Measurements from ENCODE around the gene PRELID1.
A peak's percentile ranks its signal among the peaks of the same experiment; 100 is the strongest.
"Not testable (repeated sequence)": the region's sequence is repeated elsewhere in the genome, so short reads cannot be mapped to it uniquely, and the experiment has no call there.

PRELID1 gene

DNA sequence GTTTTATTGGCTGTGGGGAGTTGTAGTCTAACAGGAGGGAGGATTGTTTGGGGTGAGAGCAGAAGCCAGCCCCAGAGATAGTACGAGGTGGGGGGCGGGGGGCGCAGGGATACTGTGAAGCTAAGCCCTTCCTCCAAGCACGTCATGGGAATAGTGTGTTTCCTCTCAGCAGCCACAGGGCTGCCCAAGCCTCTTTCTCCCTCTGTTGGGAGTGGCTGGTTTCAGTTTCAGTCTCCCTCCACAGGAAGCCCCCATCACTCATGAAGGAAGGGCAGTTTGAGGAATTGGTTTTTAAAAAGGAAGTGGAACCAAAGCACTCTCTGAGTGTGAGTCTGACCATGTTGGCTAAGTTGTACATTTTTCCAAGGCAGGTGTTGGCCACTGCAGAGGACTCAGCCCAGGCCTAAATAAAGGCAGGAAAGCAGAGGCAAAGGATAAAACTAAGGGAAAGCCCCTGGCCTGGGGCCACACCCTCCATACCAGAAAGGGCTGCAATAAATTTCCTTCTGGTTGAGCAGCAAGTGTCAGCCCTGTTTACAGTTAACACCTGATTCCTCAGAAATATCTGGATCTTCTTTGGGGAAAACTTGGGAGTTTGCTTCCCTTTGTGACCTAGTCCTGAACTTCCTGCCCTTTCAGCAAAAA, 3.2 kb upstream of the PRELID1 start:
- DNase-seq, result no peak

DNA sequence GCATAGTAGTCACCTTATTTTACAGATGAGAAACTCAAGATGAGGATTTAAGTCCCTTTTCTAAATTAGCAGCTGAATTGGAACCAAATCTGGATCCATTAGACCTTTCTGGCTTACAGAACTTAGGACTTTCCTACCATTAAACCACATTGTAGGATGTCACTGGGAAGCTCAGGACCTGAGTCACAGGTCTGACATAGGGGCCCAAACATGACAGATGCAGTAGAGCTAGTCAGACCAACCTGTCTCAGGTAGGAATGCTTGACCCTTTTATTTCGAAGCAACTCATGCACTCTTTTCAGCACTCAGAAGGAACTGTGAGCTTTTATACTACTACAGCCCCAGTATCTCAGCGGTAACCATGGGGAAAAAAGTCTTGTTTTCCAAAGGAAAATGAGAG, 2.6 kb upstream of the PRELID1 start:
- DNase-seq, result no peak

DNA sequence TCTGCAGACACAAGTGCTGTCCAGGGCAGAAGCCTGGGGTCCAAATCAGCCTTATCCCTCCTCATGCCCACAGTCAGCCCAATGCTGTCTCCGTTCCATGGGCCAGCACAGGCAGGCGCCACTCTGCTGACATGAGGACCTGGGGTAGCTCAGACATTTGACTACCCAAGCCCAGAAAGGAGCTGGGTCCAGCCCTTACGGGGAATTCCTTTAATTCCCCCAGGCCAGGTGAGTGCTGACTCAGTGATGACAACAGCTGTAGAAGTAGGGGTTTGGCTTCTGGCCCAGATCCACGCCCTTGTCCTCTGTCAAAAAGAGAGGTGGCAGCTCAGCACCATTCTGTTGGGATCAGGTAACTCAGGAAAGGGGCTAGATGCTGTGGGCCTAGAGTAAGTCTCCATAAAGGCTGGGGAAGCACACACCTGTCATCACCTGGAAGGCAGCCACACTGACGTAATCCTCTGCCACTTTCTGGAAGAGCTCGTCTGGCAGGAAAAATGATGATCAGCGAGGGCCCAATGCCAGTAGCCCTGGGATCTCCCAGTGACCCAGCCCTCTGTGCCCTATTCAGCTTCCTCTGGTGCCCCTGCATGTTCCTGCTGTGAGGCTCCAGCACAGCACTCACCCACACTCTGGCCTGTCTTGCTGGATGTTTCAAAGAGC, 2.0 kb upstream of the PRELID1 start:
- peak; percentile 56 for DNase-seq

DNA sequence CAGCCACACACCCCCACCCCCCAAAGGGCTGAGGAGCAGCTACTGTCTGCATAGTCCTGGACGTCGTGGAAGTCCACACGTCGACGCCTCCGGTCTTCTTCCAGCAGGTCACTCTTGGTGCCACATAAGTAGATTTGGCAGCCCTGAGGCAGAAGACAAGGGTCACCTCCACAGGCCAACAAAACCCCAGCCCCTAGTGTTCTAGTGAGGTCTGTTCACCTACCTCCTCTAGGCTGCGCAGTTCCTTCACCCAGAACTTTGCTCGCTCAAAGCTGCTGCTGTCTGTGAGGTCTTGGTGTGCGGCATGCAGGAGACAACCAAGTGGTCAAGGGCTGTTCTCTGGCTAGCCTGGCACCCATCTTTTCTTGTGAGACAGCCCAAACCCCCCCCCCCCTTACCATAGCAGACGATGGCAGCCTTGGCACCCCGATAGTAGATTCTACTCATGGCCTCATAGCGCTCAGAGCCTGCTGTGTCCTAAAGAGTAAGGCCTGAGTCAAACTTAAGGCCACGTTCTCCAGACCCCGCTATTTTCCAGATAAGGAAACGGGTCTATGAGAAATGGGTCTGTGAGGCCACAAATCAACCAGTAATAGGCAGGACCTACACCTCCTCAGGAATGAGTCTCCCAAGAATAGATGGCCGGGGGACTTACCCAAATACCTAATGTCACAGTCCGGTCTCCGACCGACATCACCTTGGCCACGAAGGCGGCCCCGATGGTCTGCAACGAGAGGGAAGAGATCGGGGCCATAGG, 1.1 kb upstream of the PRELID1 start:
- DNase-seq, result no peak

DNA sequence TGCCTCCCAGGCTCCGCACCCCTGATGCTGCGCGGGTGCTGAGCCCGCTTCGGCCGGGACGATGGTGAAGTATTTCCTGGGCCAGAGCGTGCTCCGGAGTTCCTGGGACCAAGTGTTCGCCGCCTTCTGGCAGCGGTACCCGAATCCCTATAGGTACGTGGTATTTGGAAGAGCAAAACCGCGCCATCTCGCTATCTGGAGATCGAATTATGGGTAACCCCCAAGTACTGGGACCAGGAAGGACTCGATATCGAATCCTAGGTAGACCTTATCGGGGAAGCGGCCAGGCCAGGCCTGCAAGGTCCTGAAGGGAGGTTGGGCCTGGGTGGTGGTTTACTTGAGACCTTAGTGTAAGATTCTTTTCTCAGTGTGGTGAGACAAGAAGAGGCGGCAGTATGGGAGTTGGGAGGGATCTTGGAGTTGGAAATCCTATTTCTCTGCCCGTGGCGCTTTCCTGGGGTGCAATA, 359 bp downstream of the PRELID1 start:
- DNase-seq, result no peak

DNA sequence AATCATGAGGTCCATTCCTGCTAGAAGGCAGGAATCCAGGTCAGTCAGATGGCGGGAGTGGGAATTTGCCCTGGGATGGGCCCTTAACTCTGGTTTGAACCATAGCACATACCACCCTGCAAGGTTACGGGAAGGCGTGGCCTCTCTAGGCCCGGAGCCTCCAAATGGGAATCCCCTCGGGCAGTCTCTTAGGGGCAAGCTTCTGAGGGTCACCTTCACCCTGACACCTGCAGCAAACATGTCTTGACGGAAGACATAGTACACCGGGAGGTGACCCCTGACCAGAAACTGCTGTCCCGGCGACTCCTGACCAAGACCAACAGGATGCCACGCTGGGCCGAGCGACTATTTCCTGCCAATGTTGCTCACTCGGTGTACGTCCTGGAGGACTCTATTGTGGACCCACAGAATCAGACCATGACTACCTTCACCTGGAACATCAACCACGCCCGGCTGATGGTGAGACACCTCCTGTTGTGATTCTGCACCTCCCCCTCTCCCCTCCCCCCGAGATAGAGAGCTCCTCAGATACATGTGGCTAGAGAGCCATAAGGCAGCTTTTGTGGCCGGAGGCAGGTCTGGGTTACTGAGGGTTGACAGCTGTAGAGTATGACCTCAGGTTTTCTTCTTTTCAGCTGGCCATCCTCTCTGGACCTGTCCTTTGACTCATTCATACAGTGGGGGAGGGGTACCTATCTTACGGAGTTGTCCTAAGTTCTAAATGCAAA, 957 bp downstream of the PRELID1 start:
- DNase-seq, result no peak

DNA sequence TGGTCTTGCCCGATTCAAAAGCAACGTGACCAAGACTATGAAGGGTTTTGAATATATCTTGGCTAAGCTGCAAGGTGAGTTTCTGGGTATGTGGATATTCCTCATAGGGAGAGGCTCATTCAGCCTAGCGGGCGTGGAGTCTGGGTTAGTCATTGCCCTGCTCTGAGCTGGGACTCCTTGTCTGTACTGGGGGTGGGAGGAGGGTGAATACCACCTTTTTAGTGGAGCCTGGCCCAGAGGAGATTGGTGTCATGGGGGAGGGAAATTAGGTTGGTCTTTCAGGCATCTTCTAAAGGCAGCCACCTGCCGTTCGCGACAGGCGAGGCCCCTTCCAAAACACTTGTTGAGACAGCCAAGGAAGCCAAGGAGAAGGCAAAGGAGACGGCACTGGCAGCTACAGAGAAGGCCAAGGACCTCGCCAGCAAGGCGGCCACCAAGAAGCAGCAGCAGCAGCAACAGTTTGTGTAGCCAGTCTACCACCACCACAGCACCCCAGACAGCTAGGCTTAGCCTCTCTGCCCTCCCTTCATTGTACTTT, 2.6 kb downstream of the PRELID1 start:
- DNase-seq, result not testable (repeated sequence)

DNA sequence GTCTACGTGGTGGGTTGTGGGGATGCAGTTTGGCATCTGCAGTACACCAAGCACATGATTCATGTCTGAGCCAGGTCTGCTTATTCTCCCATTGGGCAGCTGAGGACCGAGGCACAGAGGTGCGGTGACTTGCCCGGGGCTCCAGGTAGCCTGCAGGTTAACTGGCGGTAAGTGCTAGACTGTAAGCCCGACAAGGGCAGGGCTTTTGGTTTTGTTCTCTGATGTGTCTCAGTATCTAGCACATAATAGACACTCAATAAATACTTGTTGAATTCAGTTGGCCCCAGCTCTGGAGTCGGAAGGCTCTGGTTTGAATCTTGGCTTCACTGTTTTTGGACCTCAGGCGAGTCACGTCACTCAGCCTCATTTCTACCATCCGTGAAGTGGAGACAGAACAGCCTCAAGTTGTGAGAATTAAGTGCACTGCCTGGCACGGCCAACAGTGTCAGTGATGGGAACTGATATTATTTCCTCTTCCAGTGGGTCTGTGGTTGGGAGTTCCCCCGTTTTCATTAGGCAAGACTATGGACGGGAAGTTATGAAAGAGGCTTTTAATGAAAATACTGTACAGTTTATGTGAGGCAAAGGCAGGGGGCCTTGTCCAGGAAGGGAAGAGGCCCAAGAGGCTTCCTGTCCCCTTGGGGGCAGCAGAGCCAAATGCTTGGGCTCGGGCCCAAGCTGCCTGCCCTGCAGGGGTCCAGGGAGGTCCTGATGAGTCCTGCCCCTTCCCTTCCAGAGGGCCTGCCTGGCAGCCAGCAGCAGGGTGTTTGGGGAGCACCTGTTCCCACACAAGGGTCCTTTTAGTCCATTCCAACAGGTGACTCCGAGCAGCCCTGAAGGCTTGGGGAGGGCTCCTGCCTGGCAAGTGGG, 3.3 kb downstream of the PRELID1 start:
- DNase-seq, result no peak

DNA sequence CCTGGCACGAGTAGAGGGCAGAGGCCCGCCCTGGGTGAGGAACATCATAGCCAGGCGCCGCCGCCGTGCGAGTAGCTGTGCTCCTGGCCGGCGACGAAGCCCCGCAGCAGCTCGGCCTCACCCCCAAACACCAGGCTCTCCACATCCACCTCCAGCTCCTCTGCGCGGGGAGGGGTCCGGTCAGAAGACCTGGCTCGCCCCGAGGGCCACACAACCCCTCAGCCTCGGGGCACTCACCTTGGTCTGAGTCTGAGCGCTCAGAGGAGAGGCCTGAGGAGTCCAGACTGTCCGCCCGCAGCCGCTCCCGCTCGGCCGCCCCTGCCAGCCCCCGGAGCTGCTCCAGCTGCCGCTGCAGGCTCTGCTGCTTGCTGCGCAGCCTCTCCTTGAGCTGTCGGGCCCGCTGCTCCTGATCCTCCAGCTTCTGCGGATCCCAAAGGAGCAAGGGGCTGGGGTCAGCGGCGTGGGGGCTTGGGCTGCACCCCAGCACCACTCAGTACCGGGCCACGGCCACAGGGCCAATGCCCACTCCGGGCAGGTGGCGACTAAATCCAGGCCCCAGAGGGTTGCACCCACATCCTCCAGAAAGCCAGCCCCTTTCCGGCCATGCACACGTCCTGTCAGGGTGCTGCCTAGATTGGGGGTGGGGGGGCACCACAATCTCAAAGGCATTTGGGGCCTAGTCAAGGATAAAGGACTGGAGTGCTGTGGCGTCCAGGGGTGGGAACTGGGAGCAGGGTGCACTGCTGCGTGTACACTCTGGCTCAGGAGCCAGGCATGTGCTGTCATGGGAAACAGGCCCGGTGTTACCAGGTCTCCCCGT, 4.2 kb downstream of the PRELID1 start:
- no peak for DNase-seq

DNA sequence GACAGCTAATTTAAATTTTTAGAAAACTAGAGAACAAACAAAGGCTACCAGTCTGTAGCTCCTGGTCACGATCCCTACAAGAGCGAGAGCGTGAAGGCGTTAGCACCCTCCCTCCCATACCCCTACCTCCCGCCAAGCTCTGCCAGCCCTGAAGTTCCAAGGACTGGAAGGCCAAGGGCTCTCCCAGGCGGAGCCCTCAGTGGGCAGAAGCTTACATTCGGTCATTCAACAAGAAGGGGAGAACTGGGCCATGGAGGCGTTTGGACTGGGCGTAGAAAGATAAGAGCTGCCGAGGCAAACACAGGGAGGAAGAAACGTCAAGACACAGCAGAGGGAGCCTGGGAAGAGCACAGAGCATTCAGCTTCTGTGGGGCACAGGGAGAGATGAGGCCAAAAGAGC, 5.1 kb downstream of the PRELID1 start:
- no peak for DNase-seq

DNA sequence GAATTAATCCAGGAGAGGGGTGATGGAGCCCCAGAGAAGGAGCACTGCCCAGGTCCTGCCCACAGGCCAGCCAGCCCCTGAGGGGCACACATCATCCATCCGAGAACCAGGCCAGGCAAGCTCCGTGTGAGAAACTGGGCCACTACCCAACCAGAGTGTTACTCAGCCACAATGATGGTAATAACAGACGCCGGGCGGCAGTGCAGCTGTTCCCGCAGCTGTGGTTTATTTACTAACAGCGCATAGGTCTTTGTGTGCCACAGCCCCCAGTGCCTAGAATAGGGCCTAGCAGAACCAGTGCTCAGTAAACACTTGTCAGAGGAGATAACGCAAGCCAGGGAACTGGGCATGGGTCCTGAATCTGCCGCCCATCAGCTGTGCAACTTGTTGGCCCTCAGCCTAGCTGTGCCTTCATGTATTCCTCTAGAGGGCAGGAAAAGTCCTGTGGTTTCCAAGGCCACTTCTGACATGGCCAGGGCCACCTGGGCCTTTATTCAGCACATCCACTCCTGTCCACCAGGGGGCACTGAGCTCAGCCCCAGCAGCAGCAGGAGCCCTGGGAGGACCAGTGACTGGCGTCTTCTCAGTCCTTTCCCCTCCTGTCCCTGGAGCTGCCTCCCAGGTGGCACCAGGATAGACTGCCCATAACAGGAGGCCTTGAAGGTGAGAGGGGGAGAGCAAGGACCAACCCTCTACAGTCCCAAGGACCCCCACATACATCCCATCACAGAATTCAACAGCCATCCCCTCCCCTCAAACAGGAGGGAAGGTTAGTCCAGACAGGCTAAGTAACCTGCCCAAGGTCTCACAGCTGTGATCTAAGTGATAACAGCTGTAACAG, 6.0 kb downstream of the PRELID1 start:
- no peak for DNase-seq

DNA sequence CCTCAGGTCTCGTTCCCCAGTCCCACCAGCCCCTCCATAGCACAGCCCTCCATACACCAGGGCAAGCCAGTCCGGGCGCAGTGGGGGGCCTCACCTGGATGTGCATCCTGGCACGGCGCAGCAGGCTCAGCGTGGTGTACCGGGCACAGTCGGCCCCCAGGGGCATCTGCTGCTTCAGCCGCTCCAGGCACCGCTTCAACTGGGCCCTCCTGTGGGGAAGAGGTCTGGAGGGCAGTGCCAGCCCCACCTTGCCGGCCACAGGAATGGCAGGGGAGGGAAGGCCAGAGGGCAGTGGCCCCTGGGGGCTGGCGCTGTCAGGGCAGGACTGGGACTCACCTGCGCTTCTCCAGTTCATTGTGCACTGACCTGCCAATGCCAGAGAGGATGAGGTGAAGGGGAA, 6.7 kb downstream of the PRELID1 start:
- no peak for DNase-seq

DNA sequence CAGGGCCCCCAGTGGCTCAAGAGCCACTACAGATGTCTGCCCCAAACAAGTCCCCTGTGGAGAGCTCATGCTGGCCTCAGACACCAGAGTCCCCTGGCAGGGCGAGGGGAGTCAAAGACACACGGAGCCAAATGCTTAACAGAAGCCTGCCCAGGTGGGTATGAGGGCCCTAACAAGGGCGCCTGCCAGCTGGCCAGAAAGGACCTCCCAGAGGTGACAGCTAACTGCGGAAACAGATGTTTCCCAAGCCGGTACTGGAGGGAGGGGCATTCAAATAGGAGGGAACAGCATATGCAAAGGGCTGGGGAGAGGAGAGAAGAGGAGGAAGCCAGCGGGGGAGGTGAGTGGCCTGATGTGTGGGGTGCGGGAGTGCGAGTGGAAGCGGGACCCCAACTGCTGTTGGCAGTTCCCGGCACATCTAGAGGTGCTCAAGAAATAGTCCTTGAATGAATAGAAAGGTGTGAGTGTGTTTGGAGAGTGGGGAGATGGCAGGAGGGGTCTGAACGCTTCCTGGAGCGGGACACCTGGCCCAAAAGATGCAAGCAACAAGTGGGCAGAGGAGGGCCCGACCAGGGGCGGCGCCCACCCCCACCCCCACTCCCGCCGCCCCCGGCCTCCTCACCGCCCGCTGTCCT, 7.3 kb downstream of the PRELID1 start:
- no peak for DNase-seq

DNA sequence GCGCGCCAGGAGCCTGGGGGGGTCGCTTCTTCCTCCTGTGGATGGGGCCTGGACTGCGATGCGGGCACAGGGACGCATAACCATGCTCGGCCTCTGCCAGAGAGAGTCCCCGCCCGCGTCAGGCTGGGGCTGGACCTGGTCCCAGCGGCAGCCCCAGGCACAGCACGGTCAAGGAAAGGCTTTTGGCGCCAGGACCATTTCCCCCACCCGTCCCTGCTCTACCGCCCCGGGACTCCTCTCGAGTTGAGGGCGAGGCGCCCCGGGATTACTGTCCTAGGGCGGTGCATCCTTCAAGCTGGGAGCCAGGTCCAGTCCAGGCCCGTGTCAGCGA, 7.8 kb downstream of the PRELID1 start:
- no peak for DNase-seq

DNA sequence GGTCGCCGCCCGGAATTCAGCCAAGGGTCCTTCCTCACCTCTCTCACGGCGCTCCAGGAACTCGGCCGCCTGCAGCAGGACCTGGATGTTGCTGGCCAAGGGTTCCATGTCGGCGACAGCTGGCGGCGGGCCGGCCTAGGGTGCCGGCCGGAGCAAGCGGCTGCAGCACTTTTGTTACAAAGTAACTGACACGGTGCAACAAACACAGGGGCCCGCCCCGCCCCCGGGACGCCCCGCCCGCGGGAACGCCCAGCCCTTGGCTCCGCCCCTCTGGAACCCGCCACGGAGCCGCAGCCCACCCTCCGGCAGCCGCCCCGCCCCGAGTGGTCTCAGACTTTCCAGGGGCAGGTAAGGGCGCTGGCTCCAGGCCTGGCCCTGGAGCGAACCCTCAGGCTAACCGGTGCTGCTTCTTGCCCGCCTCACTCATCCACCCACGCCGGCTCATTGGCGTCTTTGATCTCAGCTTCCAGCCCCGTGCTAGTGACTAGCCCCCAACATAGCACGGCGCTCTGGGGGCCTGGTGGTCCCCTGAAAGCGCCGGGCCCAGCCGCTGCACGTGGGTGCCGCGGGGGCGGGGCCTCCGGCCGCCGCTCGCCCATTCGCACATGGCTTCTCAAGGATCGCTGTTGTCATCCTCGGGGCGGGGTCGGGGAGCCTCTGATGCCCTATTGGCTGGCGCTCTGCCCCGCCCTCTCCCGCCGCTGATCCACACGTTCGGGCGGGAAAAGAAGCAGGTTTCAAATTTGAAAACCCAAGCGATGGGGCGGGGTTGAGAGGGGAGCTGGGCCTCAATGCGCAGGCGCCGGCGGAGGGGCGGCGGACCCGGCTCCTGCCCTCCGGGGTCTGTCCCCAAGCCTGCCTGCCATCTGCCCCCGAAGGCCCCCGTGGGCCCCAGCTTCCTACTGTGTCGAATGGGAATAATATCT, 8.4 kb downstream of the PRELID1 start, which contains the start of gene MXD3:
Gene MXD3 (minus strand): TSS at position 176 of the 926 bp plus-strand sequence. CDS start 68 bp downstream, at position 108.
- peak; percentile 76 for DNase-seq

DNA sequence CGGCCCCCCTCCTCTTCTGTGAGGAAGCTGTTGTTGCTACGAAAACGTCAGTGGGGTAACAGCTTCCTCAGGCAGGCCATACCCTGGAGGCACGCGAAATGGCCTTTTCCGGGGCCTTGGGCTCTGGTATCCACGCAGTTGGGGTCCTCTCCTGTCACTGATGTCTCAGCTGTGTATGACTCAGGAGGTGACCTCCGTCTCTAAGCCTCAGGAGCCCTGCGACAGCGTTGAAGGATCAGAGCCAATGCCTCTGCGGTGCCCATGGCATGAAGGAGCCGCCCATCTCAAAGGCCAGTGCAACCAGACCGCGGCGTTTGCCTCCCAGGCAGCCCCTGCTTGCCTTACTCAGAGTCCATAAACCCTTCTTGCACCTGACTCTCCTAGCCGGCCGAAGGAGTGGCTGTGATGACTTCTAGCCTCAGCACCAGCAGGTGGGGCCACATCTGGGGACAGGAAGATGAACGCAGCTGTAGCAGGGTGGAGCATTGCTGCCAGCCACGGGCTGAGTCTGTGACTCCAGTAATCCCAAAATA, 9.1 kb downstream of the PRELID1 start:
- DNase-seq, result no peak

DNA sequence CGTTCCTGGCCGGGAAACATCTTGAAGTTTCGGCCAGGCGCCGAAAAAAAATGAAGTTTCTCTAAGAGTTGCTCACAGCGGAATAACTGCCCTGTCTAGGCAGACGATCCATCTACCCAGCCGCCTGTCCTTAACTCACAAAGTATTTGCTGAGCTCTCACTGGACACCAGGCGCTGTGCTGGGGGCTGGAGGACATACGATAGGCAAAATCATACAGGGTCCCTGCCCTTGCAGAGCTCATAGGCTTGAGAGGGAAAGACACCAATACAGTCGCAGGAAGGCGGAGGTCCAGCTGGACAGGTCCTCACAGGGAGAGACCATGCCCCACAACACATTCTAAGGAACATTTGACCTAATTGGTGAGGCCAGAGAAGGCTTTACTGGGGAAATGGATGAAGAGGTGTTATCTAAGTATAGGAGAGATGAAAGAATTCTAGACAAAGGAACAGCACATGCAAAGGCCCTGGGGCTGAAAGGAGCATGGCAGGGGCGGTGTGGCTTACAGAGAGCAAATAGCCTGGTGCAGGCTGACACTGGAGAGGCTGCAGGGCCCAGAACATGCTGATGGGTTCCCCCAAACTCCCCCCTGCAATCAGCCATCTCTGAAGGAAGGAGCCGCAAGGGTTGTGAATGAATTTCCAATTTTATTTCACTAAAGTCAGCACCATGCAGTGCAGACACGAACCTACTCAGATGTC, 10.1 kb downstream of the PRELID1 start:
- DNase-seq, result no peak
